Caki2 (cell line): ENCODE data around the gene CHAF1B. TPM values are rescaled to one million over a fixed set of nuclear protein-coding genes. Genes with fewer than 3 reads are reported as not detected.
"Not testable (repeated sequence)": the region's sequence is repeated elsewhere in the genome, so short reads cannot be mapped to it uniquely, and the experiment has no call there.

Experiments used
- DNase-seq: peaks from one replicate; pipeline ENCODE4 v3.0.0-alpha.2; 2015; ENCODE audit warnings: low read depth
- in situ Hi-C: cut with HindIII; loops from 2 replicates; pipeline ENCODE4 v1.10.0; 2016; ENCODE audit warnings: low sequenced_read_pairs, low pct_unique_long_range_greater_than_20kb, mixed read lengths
- total RNA-seq: library from RNA; depleted of rRNA; stranded (reverse); fragments of >200 nt; shearing (Covaris generic); gene quantifications from 2 replicates; pipeline ENCODE4 v1.2.3, GENCODE V29; 2014; ENCODE audit warnings: low replicate concordance; rRNA removed

CHAF1B gene
- total RNA-seq, result 15.7 and 42.1 TPM in 2 replicates

DNA sequence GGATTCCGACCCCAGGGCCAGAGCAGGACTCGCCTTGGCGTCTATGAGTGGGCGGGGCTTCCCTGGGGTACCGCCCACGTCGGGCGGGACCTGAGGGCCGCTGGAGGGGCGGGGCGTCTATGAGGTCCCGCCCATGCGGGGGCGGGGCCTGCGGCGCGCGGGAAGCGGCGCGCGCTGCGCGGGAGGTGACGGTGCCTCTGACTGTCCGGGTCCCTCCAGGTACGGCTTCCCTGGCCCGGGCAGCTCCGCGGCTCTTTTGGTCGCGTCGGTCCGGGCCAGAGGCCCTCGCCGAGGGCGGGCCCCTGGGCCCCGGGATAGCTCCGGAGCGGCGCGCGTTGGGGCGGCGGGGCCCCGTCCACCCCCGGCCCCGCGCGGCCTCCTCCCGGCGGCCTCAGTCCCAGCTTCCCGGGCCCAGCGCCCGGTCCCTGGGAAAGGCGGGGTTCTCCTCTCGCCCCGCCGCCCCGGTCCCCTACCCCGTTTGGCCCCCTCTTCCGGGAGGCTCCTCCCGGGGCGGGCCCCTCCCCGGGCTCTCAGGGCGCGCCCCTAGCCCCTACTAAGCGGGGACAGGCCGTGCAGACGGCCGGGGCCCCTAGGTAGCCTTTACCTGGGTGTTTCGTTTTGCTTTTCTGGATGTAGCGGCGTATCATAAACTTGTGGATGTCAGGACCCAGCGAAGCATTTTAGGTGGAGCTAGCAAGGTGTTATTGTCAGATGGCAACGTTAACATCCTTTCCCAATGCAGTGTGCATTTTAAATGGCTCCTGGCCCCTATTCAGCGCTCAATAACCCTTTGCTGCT, at the start of gene CHAF1B:
Gene CHAF1B (plus strand): TSS at position 160 of the 798 bp plus-strand sequence. CDS start 745 bp downstream, outside the sequence.
- in situ Hi-C loops, result no loop called here
- peak; percentile 77 for DNase-seq

DNA sequence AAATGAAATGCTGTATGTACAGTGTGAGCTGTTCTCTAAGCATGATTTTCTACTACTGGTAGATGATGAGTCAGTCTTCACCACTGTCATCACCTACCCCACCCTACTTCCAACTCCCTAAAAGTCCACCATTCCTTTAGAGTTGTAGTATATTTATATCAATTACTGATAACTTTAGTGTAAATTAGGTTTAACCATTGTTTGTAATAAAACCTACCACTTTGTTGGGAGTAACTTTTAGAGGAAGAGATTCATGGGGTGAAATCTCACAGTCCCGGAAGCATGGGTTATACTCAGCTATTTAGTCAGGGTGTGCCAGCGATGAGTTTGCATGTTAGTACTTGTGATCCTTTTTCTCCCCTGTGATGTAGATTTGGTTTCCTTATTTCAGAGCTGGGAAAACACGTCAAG, 48.1 kb upstream of the CHAF1B start:
- in situ Hi-C loops, result no loop called here
- peak; percentile 25 for DNase-seq

DNA sequence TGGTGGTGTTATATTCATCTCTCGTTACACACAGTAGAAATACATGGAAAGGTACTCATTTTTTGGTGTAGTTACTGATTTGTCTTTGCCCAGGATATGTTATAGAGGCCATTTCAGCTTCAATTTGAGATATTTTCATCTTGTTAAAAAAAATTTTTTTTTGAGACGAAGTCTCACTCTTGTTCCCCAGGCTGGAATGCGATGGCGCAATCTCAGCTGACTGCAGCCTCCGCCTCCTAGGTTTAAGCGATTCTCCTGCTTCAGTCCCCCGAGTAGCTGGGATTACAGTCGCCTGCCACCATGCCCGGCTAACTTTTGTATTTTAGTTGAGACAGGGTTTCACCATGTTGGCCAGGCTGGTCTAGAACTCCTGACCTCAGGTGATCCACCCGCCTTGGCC, 46.2 kb upstream of the CHAF1B start:
- no peak for DNase-seq
- in situ Hi-C loops, result no loop called here

DNA sequence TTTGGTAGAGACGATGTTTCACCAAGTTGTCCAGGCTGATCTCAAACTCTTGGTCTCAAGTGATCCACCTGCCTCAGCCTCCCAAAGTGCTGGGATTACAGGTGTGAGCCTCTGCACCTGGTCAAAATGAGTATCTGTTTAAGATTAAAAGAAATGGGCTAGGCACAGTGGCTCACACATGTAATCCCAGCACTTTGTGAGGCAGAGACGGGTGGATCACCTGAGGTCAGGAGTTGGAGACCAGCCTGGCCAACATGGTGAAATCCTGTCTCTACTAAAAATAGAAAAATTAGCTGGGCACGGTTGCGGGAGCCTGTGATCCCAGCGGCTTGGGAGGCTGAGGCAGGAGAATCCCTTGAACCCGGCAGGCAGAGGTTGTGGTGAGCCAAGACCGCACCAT, 42.6 kb upstream of the CHAF1B start:
- in situ Hi-C loops, DNase-seq: not testable (repeated sequence)

GRCh38 chr21:36344931-36345330, 40.3 kb upstream of the CHAF1B start:
- in situ Hi-C loops, result no loop called here
- no peak for DNase-seq

GRCh38 chr21:36347278-36347961, 37.8 kb upstream of the CHAF1B start:
- no peak for DNase-seq
- in situ Hi-C loops, result no loop called here

GRCh38 chr21:36347962-36348328, 37.2 kb upstream of the CHAF1B start:
- no peak for DNase-seq
- in situ Hi-C loops, result no loop called here

GRCh38 chr21:36349315-36349714, 35.9 kb upstream of the CHAF1B start:
- in situ Hi-C loops, result no loop called here
- no peak for DNase-seq

- DNase-seq, result peak; percentile 14
- in situ Hi-C loops, result no loop called here
Observed at GRCh38 chr21:36350282-36350910, 34.8 kb upstream of the CHAF1B start.

DNA sequence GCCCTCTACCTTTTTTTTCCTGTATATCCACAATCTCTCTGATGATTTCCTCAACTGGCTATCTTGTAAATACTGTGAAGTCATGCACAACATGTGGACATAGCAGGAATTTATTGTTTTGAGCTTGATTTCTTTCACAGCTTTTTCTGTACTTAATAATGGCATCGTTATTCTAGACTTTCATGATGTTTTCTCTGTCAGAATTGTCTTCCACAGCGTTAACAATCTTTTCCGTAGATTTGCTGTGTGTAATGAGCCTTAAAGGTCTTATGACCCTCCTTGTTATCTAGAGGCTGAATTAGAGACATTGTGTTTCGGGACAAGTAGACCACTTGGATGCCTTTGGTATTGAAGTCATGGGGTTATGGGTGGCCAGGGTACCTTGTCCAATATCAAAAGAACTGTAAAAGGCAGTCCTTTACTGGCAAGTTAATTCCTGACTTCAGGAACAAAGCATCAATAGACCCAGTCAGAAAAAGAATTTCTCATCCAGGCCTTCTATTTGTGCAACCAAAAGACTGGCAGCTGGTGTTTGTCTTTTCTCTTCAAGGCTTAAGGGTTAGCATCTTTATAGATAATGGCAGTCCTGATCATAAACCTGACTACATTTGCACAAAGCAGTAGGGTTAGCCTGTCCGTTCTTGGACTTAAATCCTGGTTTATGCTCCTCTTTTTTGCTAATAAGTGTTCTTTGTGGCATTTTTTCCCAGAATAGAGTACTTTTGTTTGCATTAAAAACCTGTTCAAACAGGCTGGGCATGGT, 30.1 kb upstream of the CHAF1B start:
- no peak for DNase-seq
- in situ Hi-C loops, result no loop called here

DNA sequence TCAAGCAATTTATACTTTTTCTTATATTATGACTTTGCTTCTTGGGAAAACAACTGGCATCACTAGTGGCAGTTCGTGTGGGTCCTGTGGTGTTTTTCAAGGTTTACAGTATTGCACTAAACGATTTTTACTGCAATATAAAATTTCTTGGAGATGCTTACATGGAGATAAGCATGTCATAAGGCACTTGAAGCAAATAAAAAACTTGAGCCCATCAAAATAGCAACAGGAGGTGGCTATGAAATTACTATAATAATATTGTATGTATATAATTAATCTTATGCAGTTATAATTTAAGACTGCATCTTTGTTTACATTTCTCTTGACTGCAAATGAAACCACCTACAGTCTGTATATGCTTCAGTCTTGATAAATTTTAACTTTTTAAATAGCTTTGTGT, 29.3 kb upstream of the CHAF1B start:
- in situ Hi-C loops, result no loop called here
- DNase-seq, result no peak

- DNase-seq, result no peak
- in situ Hi-C loops, result no loop called here
Observed at GRCh38 chr21:36359185-36359584, 26.0 kb upstream of the CHAF1B start.

DNA sequence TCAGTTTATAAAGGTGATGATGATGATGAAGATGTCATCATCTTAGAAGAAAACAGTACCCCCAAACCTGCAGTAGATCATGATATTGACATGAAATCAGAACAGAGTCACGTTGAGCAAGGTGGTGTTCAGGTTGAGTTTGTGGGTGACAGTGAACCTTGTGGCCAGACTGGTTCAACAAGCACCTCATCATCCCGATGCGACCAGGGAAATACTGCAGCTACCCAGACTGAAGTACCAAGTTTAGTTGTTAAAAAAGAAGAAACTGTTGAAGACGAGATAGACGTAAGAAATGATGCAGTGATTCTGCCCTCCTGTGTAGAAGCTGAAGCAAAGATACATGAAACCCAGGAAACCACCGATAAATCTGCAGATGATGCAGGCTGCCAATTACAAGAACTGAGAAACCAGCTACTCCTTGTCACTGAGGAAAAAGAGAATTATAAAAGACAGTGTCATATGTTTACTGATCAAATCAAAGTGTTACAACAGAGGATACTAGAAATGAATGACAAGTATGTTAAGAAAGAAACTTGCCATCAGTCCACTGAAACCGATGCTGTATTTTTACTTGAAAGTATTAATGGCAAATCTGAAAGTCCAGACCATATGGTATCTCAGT, 16.0 kb upstream of the CHAF1B start:
- in situ Hi-C loops, result loop anchor here (10.0 kb wide), 1 partner anchor 104 kb away; no protein-coding TSS in a partner anchor
- no peak for DNase-seq

GRCh38 chr21:36375994-36376393, 9.2 kb upstream of the CHAF1B start:
- DNase-seq, result no peak

GRCh38 chr21:36377391-36377842, 7.8 kb upstream of the CHAF1B start:
- in situ Hi-C loops, result no loop called here
- DNase-seq, result no peak

More at GRCh38 chr21:36375994-36376393, 9.2 kb upstream of the CHAF1B start:
- in situ Hi-C loops, result no loop called here

DNA sequence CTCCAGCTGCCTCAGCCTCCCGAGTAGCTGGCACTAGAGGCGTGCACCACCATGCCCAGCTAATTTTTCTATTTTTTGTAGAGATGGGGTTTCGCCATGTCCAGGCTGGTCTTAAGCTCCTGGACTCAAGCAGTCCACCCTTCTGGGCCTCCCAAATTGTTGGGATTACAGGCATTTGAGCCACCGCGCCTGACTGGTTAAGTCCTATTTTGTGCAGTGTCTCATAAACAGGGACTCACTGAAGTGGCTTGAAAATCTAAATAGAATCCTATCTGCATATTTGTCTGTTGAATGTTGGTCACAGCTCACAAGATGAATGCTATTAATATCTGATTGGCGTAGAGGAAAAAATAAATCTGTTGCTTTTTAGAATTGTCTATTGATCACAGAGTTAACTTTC, 5.9 kb upstream of the CHAF1B start:
- in situ Hi-C loops, result no loop called here
- no peak for DNase-seq

DNA sequence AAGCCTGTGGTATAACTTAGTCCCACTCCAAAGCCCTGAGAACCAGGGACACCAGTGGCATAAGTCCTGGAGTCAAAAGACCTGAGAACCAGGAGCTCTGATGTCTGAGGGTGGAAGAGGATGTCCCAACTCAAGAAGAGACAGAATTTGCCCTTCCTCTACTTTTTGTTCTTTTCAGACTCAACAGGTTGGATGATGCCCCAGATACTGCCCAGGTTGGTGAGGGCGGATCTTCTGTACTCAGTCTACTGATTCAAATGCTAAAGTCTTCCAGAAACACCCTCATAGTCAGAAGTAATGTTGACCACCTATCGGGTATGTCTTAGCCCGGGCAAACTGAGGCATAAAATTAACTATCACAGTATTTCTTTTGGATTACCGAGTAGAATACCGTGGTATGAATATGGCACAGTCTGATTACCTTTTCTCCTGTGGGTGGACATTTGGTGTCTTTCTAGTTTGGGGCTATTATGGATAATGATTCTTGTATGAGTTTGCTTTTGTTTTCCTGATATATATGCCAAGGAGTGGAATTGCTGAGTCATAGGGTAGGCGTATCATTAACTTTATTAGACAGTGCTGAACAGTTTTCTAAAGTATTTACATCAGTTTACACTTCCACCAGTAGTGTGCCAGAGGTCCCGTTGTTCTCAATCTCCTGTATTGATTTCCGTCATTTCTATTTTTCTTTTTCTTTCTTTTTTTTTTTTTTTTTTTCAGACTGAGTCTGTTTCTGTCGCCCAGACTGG, 3.2 kb upstream of the CHAF1B start:
- in situ Hi-C loops, result no loop called here
- peak; percentile 53 for DNase-seq
